H54 (cell line): Measurements from ENCODE around the gene RNF225.

ENCODE experiments used
- DNase-seq: peaks from one replicate; pipeline ENCODE4 v3.0.0; 2011; ENCODE audit warnings: low spot score, mixed read lengths; ENCODE audit not compliant: insufficient read length
- FAIRE-seq: peaks from 3 replicates; lab custom pipeline; 2011; peaks lifted over from hg19 to GRCh38; lab: Jason Lieb, UNC
- POLR2A ChIP-seq: IDR thresholded peaks from 2 replicates; pipeline ENCODE4 v1.6.1; 2011; ENCODE audit warnings: low read depth, mild to moderate bottlenecking, low read length

RNF225 gene

DNA sequence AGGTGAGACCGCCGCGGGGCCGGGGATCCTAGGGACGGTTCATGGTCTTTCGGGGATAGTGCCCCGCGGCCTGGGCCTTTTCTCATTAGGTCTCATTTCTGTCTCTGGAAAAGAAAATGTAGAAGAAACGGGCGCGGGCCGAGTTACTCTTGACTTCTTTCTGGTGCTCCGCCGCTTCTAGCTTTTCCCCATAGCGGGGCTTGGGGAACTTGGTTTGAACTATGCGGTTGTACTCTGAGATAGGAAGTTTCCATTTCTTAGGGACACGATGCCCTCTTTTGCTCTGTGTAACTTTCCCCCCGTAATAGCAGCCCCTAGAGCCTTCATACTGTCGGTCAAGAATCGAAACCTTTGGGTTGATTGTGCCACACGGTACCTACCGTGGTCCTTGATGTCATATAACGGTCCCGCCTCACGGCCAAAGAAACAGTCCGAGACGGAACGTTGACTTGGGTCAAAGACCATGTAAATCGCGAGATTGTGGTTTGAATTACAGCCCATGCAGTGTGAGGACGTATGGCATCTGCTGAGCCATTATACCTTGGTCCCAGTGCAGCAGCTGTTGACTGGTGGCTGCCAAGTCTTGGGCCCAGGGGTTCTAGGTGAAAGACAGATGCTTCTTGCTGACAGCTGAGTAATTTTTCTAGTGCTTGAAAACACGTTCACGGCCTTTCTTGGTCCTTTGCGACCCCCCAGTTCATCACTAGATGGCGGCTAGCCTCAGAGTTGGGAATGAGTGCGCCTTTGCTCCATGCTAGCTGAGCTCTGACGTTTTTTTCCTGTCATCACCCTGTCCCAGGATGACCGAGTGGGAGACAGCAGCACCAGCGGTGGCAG is 7.9 kb upstream of the RNF225 start:
- no peak for TF ChIP-seq POLR2A
- no peak for DNase-seq
- no peak for FAIRE-seq

DNA sequence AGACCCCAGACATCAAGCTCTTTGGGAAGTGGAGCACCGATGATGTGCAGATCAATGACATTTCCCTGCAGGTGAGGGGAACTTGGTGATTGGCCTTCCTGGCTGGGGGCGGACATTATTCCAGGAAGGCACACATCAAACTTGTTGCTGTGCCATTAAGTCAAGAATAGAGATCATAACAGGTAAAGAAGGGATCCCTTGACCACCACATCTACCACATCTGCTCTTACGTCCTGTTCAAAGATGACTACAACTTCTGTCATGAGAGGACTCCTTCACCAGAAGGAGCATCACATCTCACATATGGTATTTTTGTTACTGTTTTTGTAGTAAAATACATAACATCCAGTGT is 7.3 kb upstream of the RNF225 start:
- no peak for TF ChIP-seq POLR2A
- DNase-seq (no peak), FAIRE-seq (no peak)

DNA sequence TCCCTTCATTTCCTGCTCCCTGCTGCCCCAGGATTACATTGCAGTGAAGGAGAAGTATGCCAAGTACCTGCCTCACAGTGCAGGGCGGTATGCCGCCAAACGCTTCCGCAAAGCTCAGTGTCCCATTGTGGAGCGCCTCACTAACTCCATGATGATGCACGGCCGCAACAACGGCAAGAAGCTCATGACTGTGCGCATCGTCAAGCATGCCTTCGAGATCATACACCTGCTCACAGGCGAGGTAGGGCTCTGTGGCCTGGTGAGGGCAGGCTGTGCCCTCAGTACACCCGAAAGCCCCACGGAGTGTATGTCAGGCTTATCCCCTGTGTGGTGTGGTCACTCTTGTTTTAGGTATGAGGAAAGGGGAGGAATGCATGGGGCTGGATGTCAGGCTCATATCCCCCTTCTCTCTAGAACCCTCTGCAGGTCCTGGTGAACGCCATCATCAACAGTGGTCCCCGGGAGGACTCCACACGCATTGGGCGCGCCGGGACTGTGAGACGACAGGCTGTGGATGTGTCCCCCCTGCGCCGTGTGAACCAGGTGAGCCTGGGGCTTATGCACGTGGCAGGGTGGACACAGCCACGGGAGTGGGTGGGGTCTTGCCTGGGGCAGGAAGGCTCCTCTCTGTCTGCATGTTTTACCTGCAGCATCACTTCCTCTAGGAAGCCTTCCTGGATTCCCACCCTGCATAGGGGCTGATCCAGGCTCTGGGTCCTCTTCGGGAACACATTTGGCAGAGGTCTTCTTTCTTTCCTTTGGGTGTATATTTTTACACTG is 2.3 kb upstream of the RNF225 start:
- DNase-seq: no peak
- no peak for FAIRE-seq
- TF ChIP-seq POLR2A: no peak

DNA sequence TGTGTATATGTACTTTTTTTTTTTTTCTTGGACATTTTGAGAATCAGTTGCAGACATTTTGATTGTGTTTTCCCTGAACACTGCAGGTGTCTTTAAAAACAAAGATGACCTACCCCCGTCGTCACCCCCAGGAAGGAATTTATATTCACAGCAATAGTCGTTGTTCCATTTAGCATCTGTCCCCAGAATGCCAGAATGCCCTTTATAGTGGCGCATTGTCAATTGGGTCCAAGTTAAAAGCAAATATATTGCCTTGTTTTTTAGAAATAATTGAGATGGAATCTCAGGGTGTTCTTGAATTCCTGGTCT is 1.8 kb upstream of the RNF225 start:
- FAIRE-seq: no peak
- no peak for TF ChIP-seq POLR2A
- DNase-seq: no peak

DNA sequence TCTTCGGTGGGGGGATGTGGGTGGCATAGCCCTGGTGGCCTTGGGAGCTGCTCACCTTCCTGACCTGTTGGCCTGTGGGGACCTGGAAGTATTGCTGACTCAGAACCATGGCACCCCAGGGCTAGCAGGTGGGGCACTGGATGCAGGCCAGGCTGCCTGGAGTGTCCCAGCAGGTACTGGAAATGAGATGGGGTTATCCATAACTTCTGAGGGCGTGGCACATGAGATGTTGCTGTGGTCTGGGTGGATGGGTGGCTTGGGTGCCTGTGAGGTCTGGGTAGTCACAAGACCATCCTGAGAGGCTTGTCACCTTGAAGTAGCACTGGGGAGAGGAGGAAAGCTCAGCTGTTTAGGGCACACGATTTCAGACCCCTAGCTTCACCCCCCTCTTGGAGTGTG is 636 bp upstream of the RNF225 start:
- no peak for FAIRE-seq
- no peak for DNase-seq
- no peak for TF ChIP-seq POLR2A

DNA sequence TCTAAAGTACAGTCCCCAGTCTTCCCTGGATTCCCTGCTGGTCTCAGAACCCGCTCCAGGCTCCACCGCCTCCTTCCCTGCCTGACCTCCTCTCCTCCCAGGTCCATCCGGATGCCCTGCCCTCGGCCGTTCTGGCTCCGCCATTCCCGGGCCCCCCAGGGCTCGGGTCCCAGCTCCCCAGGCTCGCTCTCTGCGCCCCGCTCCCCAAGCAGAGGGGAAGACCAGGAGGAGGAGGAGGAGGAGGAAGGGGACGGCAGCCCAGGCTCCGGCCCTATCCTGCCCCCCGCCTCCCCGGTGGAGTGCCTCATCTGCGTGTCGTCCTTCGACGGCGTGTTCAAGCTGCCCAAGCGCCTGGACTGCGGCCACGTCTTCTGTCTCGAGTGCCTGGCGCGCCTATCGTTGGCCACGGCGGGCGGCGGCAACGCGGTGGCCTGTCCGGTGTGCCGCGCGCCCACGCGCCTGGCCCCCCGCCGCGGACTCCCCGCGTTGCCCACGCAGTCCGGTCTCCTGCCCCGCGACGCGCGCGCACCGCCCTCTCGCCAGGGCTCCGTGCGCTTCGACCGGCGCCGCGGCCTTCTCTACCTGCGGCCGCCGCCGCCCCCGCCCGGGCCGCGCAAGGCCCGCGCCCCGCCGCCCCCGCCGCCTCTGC is 647 bp downstream of the RNF225 start:
- DNase-seq: no peak
- TF ChIP-seq POLR2A: no peak
- no peak for FAIRE-seq

DNA sequence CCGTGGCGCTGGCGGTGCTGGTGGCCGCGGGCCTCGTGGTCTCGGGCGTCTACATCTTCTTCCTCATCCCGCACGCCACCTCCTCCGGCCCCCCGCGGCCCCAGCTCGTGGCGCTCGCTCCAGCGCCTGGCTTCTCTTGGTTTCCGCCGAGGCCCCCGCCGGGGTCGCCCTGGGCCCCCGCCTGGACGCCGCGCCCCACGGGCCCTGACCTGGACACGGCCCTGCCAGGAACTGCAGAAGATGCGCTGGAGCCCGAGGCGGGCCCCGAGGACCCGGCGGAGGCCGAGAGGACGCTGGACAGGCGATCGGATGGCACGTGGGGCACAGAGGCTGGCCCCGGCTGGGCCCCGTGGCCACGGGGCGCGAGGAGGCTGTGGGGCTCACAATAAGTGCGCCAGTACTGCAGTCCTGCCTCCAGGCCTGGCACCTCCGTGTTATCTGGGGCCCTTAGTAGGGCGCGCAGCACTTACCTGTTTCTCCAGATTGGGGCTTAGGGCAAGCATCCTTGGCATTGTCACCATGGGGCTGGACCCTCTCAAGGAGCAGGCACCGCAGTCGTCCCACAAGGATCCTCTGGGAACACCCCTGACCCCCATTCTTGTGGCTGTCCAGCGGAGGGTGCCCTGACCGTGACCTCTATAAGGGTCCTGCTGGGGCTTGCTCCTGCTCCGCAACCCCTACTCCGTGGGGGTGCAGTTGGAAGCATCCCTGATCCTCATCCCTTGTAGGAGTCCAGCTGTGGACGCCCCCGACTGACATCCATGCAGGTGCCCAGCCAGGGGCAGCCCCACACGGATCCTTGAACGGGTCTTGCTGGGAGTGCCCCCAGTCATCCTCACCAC is 1.5 kb downstream of the RNF225 start:
- DNase-seq: no peak
- no peak for FAIRE-seq
- no peak for TF ChIP-seq POLR2A

DNA sequence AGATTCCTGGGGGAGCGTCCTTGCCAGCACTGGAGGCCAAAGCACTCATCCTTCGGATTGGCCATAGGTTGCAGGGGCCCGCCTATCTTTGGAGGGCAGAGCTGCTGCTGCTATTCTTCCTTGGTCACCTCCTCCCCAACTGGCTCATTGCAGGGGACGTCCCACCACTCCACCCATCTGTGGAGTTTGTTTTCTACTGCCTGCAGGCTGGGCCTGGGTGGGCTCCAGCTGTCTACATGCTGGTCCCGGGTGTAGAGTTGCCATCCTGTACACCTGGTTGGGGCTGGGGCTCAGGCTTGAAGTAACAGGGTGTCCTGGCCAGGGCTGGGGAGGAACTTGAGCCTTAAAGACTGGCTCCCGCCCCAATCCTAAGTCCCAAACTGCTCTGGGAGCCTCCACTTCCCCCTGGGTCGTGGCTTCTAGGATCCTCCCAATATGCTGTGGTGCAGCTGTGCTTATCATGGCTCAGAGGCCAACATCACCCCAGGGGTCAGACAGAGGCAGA is 2.1 kb downstream of the RNF225 start:
- TF ChIP-seq POLR2A: no peak
- FAIRE-seq (no peak), DNase-seq (no peak)

DNA sequence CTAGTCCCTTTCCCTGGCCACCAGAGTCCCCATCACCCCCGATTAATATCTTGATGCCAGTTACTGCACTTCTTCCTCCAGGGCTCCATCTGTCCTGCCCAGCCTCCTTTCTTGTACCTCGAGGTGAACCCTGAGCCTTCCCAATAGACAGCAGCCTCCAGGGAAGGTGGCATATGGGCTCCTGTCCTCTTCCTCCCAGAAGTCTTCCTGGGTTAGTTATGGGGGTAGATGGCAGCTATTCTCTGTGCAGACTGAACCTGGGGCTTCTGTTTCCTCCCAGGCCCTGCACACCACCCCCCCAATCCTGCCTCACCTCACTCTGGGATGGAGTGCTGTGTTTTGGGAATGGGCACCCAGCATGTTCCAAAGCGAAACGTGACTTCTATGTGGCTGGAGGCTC is 2.6 kb downstream of the RNF225 start:
- no peak for TF ChIP-seq POLR2A
- FAIRE-seq (no peak), DNase-seq (no peak)

DNA sequence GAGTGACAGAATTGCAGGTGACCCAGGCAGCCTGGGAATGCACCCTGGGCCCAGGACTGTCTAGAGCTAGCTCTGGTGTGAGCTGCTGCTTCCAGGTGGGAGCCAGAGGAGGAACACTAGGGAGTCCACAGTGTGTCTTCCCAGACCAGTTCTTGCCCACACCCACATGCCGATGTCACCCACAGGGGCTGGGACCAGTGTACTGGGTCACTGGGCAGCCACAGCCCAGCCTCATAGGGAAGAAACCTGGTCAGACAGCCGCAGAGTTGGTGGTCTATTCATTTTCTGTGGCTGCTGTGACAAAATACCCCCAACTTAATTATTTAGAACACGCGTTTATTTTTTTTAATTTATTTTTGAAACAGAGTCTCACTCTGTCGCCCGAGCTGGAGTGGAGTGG is 3.1 kb downstream of the RNF225 start:
- FAIRE-seq: no peak
- TF ChIP-seq POLR2A: no peak
- no peak for DNase-seq

DNA sequence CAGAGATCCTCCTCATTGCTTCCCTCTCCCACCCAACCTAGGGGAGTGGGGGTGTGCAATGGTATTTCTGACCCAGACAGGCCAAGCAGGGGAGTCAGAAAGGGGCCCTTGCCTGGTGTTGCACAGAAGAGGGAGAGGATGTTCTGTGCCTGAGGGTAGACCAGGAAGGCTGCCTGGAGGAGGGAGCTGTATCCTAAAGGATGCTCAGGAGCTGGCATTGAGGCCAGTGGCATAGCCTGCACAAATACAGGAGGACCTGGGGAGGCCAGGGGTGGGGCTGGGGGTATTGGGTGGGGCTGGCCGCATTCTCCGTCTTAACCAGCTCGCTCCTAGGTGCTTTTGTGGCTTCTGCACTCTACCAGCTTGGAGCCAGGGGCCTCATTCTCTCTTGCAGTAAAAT is 4.4 kb downstream of the RNF225 start:
- TF ChIP-seq POLR2A: no peak
- DNase-seq: no peak
- FAIRE-seq: no peak

DNA sequence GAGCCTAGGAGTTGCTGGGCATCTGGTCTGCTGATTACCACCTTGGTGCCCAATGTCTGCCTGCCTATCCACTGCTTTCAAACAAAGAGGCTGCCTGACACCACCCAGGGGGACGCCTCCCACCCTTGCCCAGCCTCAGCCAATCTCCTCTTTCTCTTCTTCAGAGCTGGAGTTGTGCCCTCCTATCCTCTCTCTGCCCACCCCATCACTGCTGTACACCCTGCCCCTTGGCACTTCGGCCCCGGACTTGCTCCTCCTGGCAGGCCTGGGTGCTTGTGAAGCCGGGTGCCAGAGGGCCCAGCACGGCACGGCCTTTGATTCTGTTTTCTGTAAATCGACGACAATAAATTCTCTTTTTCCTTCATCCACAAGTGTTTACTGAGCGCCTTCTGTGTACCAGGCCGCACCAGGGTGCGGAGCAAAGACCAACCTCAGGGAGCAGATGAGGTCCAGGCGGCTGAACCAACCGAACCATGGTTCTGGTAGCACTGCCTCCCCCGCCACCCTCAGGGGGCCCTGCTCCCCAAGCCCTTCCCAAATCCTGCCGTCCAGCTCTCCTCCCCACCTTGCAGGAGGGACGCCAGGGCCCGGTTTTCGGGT is 5.0 kb downstream of the RNF225 start:
- no peak for TF ChIP-seq POLR2A
- DNase-seq: no peak
- FAIRE-seq: no peak
